GM21447 (cell line): ENCODE measurements around the gene CFAP74.
"Not testable (repeated sequence)": the region's sequence is repeated elsewhere in the genome, so short reads cannot be mapped to it uniquely, and the experiment has no call there.

ENCODE experiments used
- ATAC-seq: cut with Tn5 transposase; IDR thresholded peaks from one replicate; pipeline ENCODE4 v1.9.1; 2021; ENCODE audit not compliant: unreplicated experiment

Gene CFAP74

DNA sequence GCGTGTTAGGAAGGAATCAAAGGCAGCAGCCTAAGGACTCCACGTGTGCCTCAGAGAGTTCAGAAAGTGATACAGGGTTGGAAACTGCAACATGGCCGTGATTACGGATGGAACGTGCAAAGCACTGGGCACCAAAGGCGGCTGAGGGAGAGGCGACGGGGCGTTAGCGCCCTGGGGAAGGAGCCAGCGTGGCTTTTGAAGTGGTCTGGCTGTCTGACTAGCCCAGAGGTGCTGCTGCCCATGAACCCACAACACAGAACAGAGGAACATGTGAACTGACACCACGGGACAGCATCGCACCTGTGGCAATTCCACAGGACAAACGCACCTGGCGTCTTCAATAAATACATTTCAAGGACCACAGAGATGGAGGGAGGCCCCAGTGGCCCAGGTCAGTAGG lies 66.5 kb downstream of the CFAP74 start:
- no peak for ATAC-seq

DNA sequence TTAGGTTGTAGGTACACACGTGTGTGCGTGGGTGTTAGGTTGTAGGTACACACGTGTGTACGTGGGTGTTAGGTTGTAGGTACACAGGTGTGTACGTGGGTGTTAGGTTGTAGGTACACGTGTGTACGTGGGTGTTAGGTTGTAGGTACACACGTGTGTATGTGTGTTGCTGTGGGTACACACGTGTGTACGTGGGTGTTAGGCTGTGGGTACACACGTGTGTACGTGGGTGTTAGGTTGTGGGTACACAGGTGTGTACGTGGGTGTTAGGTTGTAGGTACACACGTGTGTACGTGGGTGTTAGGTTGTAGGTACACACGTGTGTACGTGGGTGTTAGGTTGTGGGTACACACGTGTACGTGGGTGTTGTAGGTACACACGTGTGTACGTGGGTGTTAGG lies 68.7 kb downstream of the CFAP74 start:
- ATAC-seq = not testable (repeated sequence)

DNA sequence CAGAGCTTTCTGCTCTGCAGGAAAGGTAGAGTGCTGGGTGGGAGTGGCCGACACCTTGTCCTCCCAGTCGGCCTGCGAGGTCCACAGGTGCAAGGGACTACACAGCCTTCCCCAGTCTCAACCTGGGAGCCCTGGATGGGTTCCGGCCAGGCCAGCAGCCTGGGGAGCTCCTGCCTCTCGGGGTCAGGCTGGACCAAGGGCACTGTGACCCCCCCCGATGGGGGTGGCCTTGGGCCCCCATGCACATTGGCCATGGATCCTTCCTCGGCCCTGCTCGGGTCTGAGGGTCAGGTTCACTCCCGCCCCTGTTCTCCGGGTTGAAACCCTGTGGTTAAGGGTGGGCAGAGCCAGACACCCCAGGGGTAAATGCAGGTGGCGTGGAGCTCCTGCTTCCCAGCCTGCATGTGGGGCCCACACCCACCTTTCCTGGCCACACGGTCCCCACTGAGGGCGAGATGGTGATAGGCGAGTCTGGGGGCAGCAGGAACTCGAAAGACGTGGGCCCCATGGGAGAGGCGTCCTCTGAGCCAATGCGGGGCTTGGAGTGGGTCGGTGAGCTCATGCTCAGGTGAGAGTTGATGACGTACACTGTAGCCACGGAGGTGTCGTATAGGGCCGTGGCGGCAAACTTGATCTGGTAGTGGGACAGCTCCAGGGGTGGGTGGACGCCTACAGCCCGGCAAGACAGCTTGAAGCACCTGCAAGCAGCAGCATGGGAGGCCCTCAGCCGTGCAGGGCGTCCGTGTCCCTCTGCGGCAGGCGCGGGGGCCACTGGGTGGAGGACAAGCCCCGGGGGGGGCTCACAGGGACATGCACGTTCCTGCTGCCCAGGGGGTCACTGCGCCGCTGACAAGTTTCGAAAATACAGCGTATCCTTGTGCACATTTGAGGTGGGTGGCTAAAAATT lies 73.7 kb downstream of the CFAP74 start:
- ATAC-seq = no peak

DNA sequence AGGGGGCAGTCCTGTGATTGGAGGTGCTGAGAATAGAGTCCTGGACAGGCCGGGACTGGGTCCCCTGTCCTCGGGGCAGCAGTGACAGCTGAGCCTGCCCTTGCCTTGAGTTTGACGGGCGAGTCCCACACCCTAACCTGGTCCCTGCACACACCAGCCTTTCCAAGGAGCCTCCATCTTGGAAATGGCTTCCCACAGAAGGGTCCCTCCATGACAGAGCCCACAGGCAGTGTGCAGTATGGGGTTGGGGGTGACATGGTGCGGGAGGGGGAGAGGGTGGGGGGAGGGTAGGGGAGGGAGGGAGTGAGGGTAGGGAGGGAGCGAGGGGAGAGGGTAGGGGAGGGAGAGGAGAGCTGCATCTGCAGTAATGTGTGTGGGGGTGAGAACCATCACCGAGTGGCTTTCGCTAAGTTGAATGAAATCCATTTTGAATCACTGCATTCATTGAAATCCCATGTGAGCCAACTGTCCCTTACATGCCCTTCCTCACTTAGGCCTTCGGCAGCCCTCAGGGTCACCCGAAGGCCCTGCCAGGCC lies 74.4 kb downstream of the CFAP74 start:
- no peak for ATAC-seq

DNA sequence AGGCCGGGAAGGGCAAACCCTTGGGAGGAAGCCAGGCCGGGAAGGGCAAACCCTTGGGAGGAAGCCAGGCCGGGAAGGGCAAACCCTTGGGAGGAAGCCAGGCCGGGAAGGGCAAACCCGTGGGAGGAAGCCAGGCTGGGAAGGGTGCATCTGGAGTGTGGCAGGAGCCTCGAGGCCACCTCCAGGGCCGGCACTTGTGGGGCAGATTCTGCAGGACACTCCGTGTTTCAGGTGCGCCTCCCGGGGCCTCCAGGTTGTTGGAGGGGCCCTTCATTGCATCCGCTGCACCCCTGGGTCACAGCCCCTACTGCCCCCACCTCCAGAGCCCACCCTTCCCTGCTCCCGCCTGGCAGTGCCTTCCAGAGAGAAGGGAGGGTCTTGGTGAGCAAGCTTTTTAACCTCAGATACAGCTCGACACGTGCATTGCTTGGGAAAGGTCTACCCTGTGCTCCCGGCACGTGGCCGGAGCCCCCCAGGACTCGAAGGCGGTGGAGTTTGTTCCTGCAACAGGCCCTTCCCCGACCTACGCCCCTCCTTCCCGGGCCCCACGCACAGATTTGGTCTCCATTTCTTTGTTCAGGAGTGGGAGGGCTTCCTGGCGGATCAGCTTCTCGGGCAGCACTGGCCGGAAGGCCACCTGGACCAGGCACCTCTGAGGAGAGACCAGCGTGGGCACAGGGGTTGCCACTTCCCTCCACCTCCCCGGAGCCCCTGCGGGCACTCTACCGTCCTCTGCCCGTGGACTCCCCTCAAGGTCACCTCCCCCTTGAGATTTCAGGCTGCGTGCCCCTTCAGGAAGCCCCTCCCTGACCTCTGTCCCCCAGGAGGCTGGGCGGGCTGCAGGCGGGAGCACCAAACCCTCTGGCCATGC lies 75.1 kb downstream of the CFAP74 start:
- no peak for ATAC-seq

DNA sequence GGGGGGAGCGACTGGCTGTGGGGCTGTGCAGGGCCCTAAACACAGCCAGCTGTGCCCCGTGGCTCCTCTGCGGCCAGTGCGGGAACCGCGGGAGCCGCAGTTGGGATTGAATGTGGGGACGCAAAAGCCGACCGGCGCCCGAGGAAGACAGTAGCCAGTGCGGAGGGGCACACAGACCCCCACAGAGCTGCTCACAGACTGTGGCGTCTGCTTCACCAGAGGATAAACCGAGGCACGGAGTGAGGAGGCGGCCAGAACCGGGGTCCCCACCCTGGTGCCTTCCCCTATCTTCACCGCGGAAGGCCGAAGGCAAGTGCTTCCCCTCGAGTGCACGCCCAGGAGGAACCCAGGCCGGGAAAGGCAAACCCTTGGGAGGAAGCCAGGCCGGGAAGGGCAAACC lies 75.8 kb downstream of the CFAP74 start:
- ATAC-seq = no peak

DNA sequence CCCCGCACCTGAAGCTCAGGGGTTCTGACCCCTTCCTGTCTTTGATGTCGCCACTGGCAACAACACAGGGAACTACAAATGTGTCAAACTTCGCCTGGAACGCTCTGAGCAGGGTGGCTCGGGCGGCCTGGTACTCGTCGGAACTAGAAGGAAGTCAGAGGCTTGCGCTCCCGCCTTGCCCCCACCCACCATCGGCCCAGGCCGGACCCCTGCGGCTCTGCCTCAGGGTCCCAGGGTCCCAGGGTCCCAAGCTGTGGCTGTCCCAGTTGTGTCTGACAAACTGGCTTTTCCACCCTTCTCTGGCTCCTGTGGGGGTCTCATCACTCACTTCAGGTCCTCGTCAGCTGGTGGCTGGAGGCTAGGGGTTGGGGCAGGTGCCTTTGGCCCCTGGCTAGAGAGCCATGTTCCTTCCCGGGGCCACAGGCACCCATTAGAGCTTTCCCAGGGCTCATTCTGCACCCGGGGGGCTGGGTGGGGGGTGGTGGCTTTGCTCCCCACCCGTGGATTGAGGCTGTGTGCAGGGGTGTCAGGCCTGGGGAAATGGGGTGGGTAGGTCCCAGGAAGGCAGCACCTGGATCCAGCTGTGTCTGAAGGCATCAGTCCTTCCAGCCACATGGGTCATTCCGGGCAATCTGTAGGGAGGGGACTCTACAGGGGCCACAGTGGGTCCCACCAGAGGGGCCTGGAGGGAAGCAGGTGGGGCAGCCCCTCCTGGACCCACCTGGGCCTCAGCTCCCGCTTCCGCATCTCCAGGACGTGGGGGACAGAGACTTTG lies 76.5 kb downstream of the CFAP74 start:
- ATAC-seq = no peak

DNA sequence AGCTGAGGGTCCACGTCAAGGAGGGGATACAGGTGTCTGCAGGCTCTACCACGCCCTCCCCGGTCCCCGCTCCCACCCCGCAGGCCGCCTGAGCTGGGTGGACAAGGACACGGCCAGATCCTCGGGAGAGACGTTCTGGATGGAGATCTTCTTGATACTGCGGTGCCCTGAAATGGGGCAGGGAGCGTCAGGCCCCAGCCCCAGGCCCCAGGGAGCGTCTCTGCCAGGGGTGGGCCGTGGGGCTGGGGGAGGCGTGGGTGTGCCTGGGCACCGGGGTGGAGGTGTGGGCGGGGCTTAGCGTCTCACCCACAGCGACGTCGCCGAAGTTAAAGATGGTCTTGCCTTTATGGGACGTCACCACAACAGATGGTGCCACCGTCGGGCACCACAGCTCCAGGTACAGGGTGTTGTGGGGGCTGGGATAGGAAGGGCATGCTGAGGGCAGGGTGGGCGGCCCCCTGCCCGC lies 77.2 kb downstream of the CFAP74 start:
- no peak for ATAC-seq

DNA sequence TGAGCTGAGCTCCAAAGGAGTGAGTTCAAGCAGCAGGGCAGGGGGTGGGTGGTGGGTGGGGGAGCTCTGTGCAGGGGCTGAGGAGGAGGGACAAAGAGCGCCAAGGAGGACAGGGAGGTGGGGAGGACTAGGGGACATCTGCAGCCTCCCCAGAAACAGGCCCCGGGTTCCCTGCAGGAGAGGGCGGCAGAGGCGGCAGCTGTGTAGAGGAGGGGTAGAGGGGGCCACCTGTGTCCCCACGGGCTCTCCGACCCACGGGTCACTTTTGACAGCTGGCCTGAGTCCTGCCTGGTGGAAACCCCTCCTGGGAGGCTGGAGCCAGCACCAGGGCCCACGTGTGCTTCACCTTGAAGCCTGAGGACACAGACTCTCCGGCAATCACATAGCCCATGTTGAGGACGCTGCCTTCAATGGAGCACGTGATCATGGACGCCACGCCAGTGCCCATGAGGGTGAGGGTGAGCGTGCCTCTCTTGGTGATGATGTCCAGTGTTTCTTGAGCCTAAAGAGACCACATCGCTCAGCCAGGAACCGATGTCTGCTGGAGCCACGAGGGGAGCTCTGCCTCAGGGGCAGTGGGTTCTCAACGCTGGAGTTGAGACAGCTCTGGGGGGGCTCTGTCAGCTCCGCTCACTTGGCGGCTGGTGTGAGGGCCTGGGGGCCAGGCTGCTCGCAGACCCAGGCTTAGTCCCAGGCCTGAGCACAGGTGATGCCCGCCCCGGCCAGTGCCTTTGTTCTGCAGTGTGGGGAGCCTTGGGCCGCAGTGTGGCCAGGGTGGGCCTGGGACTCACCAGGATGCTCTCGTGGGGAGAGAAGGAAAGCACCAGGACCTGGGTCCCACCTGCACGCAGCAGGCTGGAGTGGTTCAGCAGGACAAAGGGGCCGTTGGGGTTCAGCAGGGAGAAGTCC lies 77.9 kb downstream of the CFAP74 start:
- no peak for ATAC-seq

DNA sequence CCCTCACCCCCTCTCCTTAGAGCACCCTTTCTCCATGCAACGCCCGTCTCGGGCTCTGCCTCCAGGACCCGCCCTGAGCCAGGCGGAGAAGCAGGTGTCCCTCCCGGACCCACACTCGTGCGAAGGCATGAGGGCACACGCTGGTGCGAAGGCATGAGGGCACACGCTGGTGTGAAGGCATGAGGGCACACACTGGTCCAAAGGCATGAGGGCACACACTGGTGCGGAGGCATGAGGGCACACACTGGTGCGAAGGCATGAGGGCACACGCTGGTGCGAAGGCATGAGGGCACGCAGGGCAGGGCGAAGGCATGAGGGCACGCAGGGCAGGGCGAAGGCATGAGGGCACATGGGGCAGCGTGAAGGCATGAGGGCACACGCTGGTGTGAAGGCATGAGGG lies 78.7 kb downstream of the CFAP74 start:
- ATAC-seq = no peak

DNA sequence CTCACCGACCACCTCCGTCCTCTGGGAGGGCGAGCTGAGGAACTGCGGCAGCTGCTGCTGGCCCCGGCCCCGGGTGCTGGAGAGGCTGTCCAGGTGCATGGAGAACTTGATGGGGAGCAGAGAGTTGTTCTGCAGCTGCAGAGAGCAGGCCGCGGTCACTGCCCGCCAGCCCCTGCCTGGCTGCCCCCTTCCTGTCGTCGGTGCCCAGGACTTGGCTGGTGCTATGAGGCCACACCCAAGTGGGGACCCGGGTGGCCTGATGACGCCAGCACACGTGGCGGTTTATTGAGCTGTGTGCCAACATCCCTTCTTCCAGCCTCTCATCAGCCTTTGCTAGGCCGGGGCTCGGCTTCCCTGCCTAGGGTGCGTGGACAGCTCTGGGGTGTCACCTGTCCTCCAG lies 79.2 kb downstream of the CFAP74 start:
- no peak for ATAC-seq

DNA sequence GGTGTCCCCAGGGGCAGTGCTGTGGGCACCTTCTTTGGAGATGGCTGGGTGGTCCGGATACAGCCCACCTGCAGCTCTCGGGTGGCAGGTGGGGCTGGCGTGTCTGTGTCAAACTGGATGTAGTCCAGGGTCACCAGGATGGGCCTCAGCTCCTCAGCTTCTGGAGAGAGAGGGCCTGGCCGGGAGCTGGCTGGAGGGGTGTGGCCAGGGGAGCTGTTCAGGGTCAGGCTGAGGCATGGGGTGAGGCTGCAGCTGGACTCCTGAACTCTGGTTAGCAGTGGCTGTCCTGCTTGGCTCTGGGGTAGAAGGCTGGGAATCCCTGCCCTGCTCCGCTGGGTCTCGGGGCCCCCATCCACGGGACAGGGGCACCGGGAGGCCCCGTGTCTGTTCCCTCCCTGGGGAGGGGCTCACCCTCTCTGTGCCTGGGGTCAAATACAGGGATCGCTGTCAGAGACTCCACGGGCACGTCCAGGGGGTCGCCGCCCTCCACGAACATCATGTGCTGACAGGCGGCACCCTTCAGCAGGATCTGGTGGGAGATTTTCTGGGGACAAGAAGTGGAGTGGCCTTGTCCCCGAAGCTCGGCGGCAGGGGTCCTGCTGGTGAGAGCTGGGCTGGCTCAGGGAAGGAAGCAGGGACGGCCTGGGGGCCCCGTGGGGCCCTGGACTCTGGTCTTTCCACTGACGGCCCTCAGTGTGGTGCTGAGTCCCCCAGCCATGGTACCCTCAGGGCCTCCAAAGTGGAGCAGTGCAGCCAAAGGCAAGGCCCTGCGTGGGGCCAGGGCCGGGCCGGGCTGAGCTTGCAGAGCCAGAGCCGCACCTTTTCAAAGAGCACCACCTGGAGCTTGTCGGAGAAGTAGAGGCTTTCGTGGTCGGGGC lies 80.4 kb downstream of the CFAP74 start:
- no peak for ATAC-seq

DNA sequence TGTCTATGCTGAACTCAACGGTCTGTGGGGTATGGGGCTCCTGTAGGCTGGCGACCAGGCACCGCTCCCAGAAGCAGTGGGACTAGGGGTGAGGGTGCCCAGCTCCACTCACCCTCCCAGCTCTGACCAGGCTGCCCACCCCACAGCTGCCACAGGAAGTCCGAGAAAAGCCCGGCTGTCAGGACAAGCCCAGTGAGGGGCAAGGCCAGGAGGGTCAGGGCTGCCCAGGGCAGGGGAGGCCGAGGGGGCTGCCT lies 81.0 kb downstream of the CFAP74 start:
- ATAC-seq = no peak

DNA sequence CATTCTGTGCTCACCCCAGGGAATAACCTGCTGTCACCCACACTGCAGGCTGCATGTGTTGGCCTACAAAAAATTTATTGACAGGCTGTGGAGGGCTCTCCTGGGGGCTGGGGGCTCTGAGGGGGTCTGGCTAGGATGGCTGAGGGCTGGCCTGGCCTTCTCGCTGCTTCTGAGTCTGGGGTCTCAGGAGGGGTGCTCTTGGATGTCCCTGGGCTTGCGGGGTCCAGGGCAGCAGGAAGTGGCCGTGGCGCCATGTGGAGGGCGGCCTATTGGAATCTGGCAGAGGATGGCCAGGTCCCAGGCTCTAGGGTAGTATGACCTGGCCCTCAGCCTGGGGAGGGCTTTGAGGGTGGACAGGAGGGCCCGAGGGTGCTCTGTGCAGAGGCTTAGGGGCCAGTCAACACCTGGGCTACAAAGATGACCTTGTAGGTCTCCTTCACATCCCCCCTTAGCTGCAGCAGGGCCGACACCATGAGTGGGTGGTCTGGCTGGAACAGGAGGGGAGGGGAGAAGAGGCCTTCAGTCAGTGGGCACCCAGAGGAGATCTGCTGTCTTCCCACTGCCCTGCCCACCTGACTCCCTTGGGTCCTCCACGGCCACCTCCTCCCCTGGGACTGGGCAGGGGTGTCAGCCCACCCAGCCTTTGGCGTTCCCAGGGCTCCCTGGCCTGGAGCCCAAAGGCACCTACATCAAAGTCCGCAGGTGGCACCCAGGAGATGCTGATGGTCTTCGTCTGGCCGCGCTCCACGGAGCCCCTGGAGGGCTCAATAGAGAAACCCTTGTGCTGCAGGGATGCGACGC lies 81.5 kb downstream of the CFAP74 start:
- ATAC-seq = no peak

DNA sequence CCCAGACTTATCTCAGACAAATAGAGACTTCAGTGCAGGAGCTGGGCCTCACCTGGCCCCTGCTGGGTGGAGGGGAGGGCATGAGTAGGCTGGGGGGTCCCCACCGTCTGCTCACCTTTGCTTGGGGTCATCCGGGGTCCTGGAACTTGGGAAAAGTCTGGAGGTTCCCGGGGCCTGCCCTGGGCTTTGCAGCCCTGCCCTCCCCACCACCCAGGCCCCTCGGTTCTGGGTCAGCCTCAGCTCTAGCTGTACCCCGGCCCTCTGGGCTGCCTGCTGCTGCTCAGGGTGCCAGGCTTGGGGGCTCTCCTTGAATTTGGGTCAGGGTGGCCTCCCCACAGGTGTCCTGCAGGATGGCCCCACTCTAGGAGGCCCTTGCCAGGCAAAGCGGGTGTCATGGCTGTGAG lies 82.1 kb downstream of the CFAP74 start:
- ATAC-seq = no peak

DNA sequence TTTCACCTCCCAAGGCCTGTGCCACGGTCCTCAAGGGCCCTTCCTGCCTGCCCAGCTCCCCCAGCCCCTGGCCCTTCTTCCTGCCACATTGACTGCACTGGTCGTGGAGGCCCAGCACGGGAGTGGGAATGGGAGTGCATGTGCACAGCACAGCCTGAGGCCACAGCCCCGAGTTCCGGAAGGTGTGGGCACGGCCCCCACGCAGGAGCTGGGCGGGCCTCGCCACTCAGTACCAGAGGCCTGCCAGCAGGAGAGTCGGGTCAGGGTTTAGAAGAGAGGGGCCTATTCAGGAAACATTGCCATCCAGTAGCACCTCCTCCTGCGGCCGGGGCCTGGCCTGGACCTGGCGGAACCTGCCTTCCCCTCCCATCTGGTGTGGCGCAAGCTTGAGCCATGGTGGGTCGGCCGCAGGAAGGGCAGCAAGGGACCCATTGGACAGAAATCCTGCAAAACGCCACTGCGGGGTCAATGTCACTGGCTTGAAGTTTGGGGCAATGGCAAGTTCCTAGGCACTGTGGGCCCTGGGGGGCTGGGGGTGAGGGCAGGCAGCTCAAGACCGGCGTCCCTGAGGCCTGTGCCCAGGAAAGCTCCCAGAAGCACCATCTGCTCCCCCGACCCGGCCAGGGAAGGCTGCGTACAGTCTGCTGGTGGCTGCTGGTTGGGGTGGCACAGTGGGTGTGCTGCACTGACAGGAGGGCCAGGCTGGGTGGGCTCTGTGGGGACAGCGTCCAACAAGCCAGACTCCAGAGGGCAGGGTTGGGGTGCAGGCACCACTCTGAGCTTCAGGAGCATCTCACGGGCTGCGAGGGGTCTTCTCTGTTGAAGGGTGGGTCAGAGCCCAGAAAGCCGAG lies 82.8 kb downstream of the CFAP74 start:
- no peak for ATAC-seq

DNA sequence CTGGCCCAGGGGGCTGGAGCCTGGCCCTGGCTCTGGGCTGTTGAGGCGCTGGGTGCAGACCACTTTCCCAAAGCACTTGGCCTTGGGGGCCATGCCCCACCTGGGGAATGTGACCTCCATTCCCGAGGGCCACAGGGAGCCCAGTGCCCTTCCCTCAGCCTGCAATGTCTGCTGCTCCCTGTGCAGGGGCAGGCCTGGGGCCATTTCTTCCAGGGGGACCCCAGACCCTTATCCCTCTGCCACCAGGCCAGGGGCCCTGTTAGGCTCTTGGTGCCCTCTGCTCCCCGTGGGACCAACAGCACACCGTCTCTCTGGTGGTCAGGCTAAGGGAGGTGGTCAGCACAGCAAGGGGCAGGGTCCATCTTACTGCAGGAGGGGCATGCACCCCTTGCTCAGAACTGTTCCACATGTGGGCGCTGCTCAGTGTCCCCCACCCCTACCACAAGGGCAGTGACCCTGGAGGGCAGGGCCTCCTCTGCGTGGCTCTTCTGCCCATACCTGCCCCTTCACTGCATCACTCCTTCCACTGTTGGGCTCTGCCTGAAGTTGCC lies 83.5 kb downstream of the CFAP74 start:
- ATAC-seq = no peak
